Measurements from ENCODE around the gene RBM11.
"Not testable (repeated sequence)": the region's sequence is repeated elsewhere in the genome, so short reads cannot be mapped to it uniquely, and the experiment has no call there.

The RBM11 gene

GRCh38 chr21:14215971-14216641, at the start of gene RBM11:
Gene RBM11, plus strand, starts transcription at chr21:14216157. Its CDS starts 30 bp downstream, at chr21:14216187.
- peak; percentile 75 for DNase-seq

GRCh38 chr21:14166463-14167223, 49.3 kb upstream of the RBM11 start:
- not testable (repeated sequence) for DNase-seq

GRCh38 chr21:14206222-14206621, 9.7 kb upstream of the RBM11 start:
- DNase-seq = no peak

GRCh38 chr21:14210738-14211137, 5.2 kb upstream of the RBM11 start, which contains the start of gene LIPI:
Gene LIPI, minus strand, starts transcription at chr21:14210955. Its CDS starts 110 bp downstream, at chr21:14210845.
- DNase-seq = no peak

GRCh38 chr21:14213164-14213563, 2.8 kb upstream of the RBM11 start:
- no peak for DNase-seq

GRCh38 chr21:14223365-14223764, 7.4 kb downstream of the RBM11 start:
- no peak for DNase-seq

- no peak for DNase-seq
Observed at GRCh38 chr21:14229399-14229798, 13.4 kb downstream of the RBM11 start.

- DNase-seq = no peak
Observed at GRCh38 chr21:14235101-14235500, 19.1 kb downstream of the RBM11 start.

- no peak for DNase-seq
Observed at GRCh38 chr21:14236180-14236579, 20.2 kb downstream of the RBM11 start.

- DNase-seq = no peak
Observed at GRCh38 chr21:14239281-14239680, 23.3 kb downstream of the RBM11 start.

- DNase-seq = no peak
Observed at GRCh38 chr21:14241297-14241696, 25.3 kb downstream of the RBM11 start.

GRCh38 chr21:14243461-14243860, 27.5 kb downstream of the RBM11 start:
- no peak for DNase-seq

GRCh38 chr21:14243874-14244273, 27.9 kb downstream of the RBM11 start:
- no peak for DNase-seq

- DNase-seq = no peak
Observed at GRCh38 chr21:14244911-14245310, 29.0 kb downstream of the RBM11 start.

GRCh38 chr21:14245711-14246110, 29.8 kb downstream of the RBM11 start:
- no peak for DNase-seq

GRCh38 chr21:14251336-14251735, 35.4 kb downstream of the RBM11 start:
- DNase-seq = no peak

- no peak for DNase-seq
Observed at GRCh38 chr21:14259747-14260146, 43.8 kb downstream of the RBM11 start.

GRCh38 chr21:14260174-14260764, 44.3 kb downstream of the RBM11 start:
- DNase-seq = no peak

- no peak for DNase-seq
Observed at GRCh38 chr21:14262039-14262438, 46.1 kb downstream of the RBM11 start.

- no peak for DNase-seq
Observed at GRCh38 chr21:14263879-14264278, 47.9 kb downstream of the RBM11 start.

GRCh38 chr21:14265023-14265422, 49.1 kb downstream of the RBM11 start:
- DNase-seq = no peak

- no peak for DNase-seq
Observed at GRCh38 chr21:14267076-14267475, 51.1 kb downstream of the RBM11 start.

- DNase-seq = no peak
Observed at GRCh38 chr21:14270631-14271030, 54.7 kb downstream of the RBM11 start.

- no peak for DNase-seq
Observed at GRCh38 chr21:14271053-14271452, 55.1 kb downstream of the RBM11 start.
